Cardiac muscle cell (in vitro differentiated cells and primary cell): Measurements from ENCODE around the gene HHAT. TPM values are rescaled to one million over a fixed set of nuclear protein-coding genes. Genes with fewer than 3 reads are reported as not detected.

Experiments used
- DNase-seq, 2 donors: peaks; one replicate each; pipeline versions ENCODE4 v3.0.0 to v3.0.0-alpha.2; 2010 to 2017; ENCODE audit warnings: low read depth in 1 of 2, low spot score in 1 of 2
- H3K27ac ChIP-seq: fragments of 200-600 bp; sonication (generic); 2 replicates; pipeline ENCODE4 v1.5.1; 2016
- H3K27me3 ChIP-seq: fragments of 200-600 bp; sonication (generic); 2 replicates; pipeline ENCODE4 v1.6.0; 2016; ENCODE audit warnings: control low read depth
- H3K36me3 ChIP-seq: fragments of 200-600 bp; sonication (generic); 2 replicates; pipeline ENCODE4 v1.5.1; 2016; ENCODE audit warnings: control low read depth
- H3K4me1 ChIP-seq: fragments of 200-600 bp; sonication (generic); 2 replicates; pipeline ENCODE4 v1.8.1; 2017; ENCODE audit warnings: low read depth, mild to moderate bottlenecking, mixed run types
- H3K4me3 ChIP-seq: fragments of 200-600 bp; sonication (generic); 2 replicates; pipeline ENCODE4 v1.5.1; 2016; ENCODE audit warnings: mild to moderate bottlenecking
- H3K9me3 ChIP-seq: fragments of 200-600 bp; sonication (generic); 2 replicates; pipeline ENCODE4 v1.5.1; 2017; ENCODE audit warnings: low read depth, mild to moderate bottlenecking, control low read depth
- polyA plus RNA-seq: library from polyadenylated mRNA; unstranded; fragments of >200 nt; fragmentation: Nextera tagmentation; extraction: Ambion mirVana; gene quantifications from 2 replicates; pipeline ENCODE4 v1.2.1, GENCODE V29; 2016
- total RNA-seq: library from RNA; depleted of rRNA; stranded (reverse); fragments of >200 nt; gene quantifications from 2 replicates; pipeline ENCODE4 v1.2.3, GENCODE V29; 2016
- TF ChIP-seq, protein P1 (sequence below): IDR thresholded peaks from 2 replicates; pipeline ENCODE4 v1.5.1; 2012; ENCODE audit warnings: low read depth, mild to moderate bottlenecking, low read length

Gene HHAT
- total and polyA plus RNA-seq, 2 experiments from 2014 or later, result 3.6 to 8.4 TPM

DNA sequence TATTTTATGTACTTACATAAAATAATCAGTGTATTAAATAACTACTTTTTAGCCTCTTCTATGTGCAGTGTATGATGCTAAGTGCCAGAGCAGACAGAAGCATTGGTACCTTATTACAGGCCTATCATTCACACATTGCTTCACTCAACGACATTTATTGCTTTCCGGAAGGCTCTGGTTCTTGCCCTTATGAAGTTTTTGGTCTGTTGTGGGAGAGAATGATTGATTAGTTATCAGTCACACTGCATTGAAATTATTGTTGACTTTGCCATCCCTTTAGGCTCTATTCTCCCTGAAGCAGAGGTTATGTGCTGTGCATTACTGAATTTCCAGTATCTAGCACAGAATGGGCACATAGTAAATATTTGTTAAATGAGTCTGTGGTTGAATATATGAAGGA, 178.0 kb downstream of the HHAT start:
- DNase-seq, result no peak
- TF ChIP-seq, protein P1, sequence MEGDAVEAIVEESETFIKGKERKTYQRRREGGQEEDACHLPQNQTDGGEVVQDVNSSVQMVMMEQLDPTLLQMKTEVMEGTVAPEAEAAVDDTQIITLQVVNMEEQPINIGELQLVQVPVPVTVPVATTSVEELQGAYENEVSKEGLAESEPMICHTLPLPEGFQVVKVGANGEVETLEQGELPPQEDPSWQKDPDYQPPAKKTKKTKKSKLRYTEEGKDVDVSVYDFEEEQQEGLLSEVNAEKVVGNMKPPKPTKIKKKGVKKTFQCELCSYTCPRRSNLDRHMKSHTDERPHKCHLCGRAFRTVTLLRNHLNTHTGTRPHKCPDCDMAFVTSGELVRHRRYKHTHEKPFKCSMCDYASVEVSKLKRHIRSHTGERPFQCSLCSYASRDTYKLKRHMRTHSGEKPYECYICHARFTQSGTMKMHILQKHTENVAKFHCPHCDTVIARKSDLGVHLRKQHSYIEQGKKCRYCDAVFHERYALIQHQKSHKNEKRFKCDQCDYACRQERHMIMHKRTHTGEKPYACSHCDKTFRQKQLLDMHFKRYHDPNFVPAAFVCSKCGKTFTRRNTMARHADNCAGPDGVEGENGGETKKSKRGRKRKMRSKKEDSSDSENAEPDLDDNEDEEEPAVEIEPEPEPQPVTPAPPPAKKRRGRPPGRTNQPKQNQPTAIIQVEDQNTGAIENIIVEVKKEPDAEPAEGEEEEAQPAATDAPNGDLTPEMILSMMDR, result no peak
- H3K4me3 ChIP-seq, result no peak overlapping the region
- no peaks in the 10 kb centered on the region for H3K9me3 ChIP-seq
- no peaks in the 10 kb centered on the region for H3K27me3 ChIP-seq
- H3K4me1 ChIP-seq, result peaks cover 17% of the 10 kb centered on the region
- no peaks in the 10 kb centered on the region for H3K36me3 ChIP-seq
- no peak overlapping the region for H3K27ac ChIP-seq

DNA sequence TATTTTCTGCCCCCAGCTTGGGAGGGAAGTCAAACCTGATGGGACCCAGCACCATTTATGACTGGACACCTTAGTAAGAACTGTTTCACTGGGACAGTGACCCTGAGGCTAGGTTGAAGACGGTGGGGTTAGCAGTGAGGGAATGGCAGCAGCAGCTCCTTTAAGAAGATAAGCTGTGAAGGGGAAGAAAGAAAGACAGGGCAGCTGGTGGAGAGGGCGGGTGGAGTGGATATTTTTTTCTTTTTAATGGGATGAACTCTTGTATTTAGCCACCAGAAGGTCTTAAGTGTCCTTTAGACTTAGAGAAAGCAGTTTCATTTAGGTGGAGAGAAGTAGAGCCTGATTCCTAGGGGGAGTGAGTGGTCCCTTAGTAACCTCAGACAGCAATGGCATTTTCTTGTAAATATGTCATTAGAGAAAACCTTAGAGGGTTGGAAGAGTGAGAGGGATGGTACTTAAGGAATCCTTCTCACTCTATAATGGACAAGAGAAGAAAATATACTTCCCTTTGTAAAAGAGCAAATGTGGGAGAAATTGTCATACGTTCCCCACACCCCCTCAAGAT, 187.5 kb downstream of the HHAT start:
- Histone ChIP-seq H3K27ac (no peak overlapping the region), H3K9me3 (no peaks in the 10 kb centered on the region), H3K27me3 (no peaks in the 10 kb centered on the region), H3K4me1 (peaks cover 7% of the 10 kb centered on the region), H3K4me3 (no peak overlapping the region), H3K36me3 (no peaks in the 10 kb centered on the region)
- DNase-seq, result no peak
- TF ChIP-seq, protein P1, result no peak

DNA sequence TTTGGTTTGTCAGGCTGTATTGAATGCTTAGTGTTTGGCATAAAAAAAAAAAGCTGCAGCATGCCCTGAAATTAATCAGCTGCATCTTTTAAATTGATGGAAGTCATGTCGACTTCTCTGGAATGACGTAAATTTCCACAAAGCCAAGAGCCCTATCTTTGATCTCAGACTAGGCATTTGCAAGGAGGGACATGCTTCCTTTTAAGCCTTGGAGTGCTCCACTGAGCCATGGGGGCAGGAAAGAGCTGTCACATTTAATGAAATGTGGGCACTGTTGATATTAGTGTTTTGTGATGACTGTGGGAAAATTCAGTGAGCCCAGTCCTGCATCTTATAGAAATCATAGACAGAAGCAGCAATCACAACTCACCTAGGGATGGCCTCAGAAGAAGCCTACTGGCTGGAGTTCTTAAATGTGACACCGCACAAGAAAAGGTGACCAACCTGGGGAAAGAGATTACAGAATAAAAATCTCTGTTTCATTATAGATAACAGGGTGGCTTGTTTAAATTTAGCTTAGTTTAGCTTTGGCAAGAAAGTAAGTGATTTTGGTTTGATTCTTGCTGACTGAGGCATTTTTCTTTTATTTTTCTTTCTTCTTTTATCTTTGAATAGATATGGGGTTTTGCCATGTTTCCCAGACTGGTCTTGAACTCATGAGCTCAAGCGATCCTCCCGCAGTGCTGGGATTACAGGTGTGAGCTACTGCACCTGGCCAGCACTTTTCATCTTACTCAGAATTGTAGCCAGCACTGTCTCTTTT, 188.2 kb downstream of the HHAT start:
- no peaks in the 10 kb centered on the region for H3K36me3 ChIP-seq
- no peak overlapping the region for H3K27ac ChIP-seq
- H3K4me3 ChIP-seq, result no peak overlapping the region
- H3K27me3 ChIP-seq, result no peaks in the 10 kb centered on the region
- TF ChIP-seq, protein P1, result no peak
- no peak for DNase-seq
- H3K9me3 ChIP-seq, result no peaks in the 10 kb centered on the region
- peaks cover 7% of the 10 kb centered on the region for H3K4me1 ChIP-seq

DNA sequence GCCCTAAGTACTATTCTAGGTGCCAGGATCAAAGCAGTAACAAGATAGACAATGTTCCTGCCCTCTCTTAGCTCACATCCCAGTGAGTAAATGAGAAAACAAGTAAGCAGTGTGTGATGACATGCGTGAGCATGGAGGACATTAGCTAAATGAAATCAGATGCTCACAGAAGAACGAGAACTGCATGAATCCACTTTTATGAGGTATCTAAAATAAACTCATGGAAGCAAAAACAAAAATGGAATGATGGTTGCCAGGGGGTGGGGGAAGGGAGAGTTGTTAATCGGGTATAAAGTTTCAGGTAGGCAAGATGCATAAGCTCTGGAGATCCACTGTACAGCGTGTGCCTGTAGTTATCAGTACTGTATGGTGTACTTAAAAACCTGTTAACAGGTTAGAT, 195.1 kb downstream of the HHAT start:
- H3K27ac ChIP-seq, result no peak overlapping the region
- H3K4me1 ChIP-seq, result peaks cover 21% of the 10 kb centered on the region
- no peaks in the 10 kb centered on the region for H3K9me3 ChIP-seq
- no peaks in the 10 kb centered on the region for H3K36me3 ChIP-seq
- no peaks in the 10 kb centered on the region for H3K27me3 ChIP-seq
- DNase-seq, result no peak
- H3K4me3 ChIP-seq, result no peak overlapping the region
- TF ChIP-seq, protein P1, result no peak

DNA sequence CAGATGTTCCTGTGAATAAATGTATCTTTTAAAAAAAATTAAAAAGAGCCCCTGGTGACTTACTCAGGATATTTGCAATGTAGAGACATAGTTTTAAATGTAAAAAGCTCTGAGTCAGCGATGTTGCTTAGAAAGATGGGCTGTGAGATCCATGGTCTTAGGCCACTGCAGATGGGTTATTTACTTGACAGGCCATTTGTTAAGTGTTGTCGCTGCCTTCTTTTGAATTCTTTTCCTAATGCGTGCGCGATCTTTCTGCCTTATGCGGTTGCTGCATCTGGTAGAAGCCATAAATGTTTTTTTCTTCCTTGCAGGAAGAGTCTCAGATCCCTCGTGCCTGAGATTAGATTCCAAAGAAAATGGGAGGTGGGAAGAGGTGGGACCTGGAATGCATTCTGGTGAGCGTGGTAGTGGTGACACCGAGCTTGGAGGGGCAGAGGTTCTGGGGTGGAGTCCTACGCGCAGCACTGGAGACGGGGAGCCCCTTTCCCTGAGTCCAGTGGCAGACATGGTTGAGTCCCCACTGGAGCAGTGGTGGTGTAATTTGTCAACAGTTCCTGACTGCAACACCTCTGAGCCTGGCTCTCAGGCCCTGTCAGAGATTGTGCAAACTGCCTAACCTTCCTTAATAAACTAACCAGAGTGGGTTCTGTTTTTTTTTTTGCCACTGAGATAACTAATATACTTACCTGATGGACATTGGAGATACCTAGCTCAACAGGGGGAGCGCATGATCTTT, 197.2 kb downstream of the HHAT start:
- TF ChIP-seq, protein P1, result no peak
- no peak for DNase-seq

More for the DNA sequence above, 197.2 kb downstream of the HHAT start:
- H3K4me1 ChIP-seq, result peaks cover 21% of the 10 kb centered on the region
- H3K27ac ChIP-seq, result peak overlapping the region; percentile 77
- H3K36me3 ChIP-seq, result no peaks in the 10 kb centered on the region
- H3K4me3 ChIP-seq, result no peak overlapping the region
- no peaks in the 10 kb centered on the region for H3K9me3 ChIP-seq
- H3K27me3 ChIP-seq, result no peaks in the 10 kb centered on the region
